GM23248 (cell line): Measurements from ENCODE around the gene SAMSN1. TPM values are rescaled to one million over a fixed set of nuclear protein-coding genes. Genes with fewer than 3 reads are reported as not detected.

Experiments used
- DNase-seq: peaks from one replicate; pipeline ENCODE4 v3.0.0-alpha.2; 2015
- H2AFZ ChIP-seq: fragments of 200-600 bp; sonication (generic); 2 replicates; pipeline ENCODE4 v1.6.1; 2016; ENCODE audit warnings: antibody characterized with exemption
- H3F3A ChIP-seq: fragments of 200-600 bp; sonication (generic); 2 replicates; pipeline ENCODE4 v1.6.1; 2016; ENCODE audit warnings: mild to moderate bottlenecking, antibody characterized with exemption, mixed run types; ENCODE audit not compliant: insufficient read depth
- H3K27ac ChIP-seq: fragments of 200-600 bp; sonication (generic); 2 replicates; pipeline ENCODE4 v1.5.1; 2016; ENCODE audit warnings: mild to moderate bottlenecking
- H3K27me3 ChIP-seq: fragments of 200-600 bp; sonication (generic); replicated peaks from 2 replicates; pipeline ENCODE4 v1.6.1; 2016; ENCODE audit warnings: mild to moderate bottlenecking; ENCODE audit not compliant: insufficient read depth
- H3K36me3 ChIP-seq: fragments of 200-600 bp; sonication (generic); 2 replicates; pipeline ENCODE4 v1.6.1; 2016; ENCODE audit warnings: low read depth, mild to moderate bottlenecking
- H3K4me1 ChIP-seq: fragments of 200-600 bp; sonication (generic); 2 replicates; pipeline ENCODE4 v1.6.1; 2016; ENCODE audit warnings: mild to moderate bottlenecking; ENCODE audit not compliant: insufficient read depth
- H3K4me2 ChIP-seq: fragments of 200-600 bp; sonication (generic); one replicate; pipeline ENCODE4 v1.6.1; 2016; ENCODE audit warnings: mild to moderate bottlenecking; ENCODE audit not compliant: unreplicated experiment
- H3K4me3 ChIP-seq: fragments of 200-600 bp; sonication (generic); 2 replicates; pipeline ENCODE4 v1.5.1; 2016; ENCODE audit warnings: mild to moderate bottlenecking
- H3K79me2 ChIP-seq: fragments of 200-600 bp; sonication (generic); 2 replicates; pipeline ENCODE4 v1.6.1; 2016; ENCODE audit warnings: mild to moderate bottlenecking; ENCODE audit not compliant: insufficient read depth
- H3K9ac ChIP-seq: fragments of 200-600 bp; sonication (generic); 2 replicates; pipeline ENCODE4 v1.6.1; 2016; ENCODE audit warnings: mild to moderate bottlenecking
- H3K9me2 ChIP-seq: fragments of 200-600 bp; sonication (generic); 2 replicates; pipeline ENCODE4 v1.6.1; 2016; ENCODE audit warnings: mixed run types, mild to moderate bottlenecking, moderate library complexity; ENCODE audit not compliant: insufficient read depth
- H3K9me3 ChIP-seq: fragments of 200-600 bp; sonication (generic); one replicate; pipeline ENCODE4 v1.6.1; 2017; ENCODE audit warnings: low read depth
- H4K20me1 ChIP-seq: fragments of 200-600 bp; sonication (generic); 2 replicates; pipeline ENCODE4 v1.6.0; 2016; ENCODE audit not compliant: insufficient read depth
- EZH2 ChIP-seq: fragments of 200-600 bp; sonication (generic); IDR thresholded peaks from 2 replicates; pipeline ENCODE4 v1.6.1; 2018; ENCODE audit warnings: antibody characterized with exemption, mild to moderate bottlenecking; ENCODE audit not compliant: insufficient read depth, poor library complexity, severe bottlenecking
- EZH2phosphoT487 ChIP-seq: fragments of 200-600 bp; sonication (generic); IDR thresholded peaks from 2 replicates; pipeline ENCODE4 v1.6.1; 2018; ENCODE audit warnings: antibody characterized with exemption, moderate library complexity, mild to moderate bottlenecking, low read depth; ENCODE audit not compliant: insufficient read depth
- WGBS, 2 experiments: methylation state at CpG; one replicate each; pipeline ENCODE4 v1.1.6; 2015 to 2017; ENCODE audit warnings: low lambda C conversion rate in 2 of 2, low coverage in 1 of 2; ENCODE audit errors: missing lambda C conversion rate in 2 of 2; 5-methylcytosine and 5-hydroxymethylcytosine counted together
- in situ Hi-C: fragments of 300-500 bp; cut with MboI; formaldehyde crosslinking; loops from 2 replicates; pipeline ENCODE4 v1.15.0; 2020
- polyA plus RNA-seq: library from polyadenylated mRNA; unstranded; fragments of >200 nt; fragmentation: Nextera tagmentation; extraction: Ambion mirVana; gene quantifications from 2 replicates; pipeline ENCODE4 v1.2.1, GENCODE V29; 2016
- total RNA-seq: library from RNA; depleted of rRNA; stranded (reverse); fragments of >200 nt; shearing (Covaris generic); gene quantifications from 2 replicates; pipeline ENCODE4 v1.2.3, GENCODE V29; 2014

SAMSN1 gene
- total and polyA plus RNA-seq, 2 experiments from 2014 or later, result not detected

- Histone ChIP-seq H3K36me3 (no peaks in the 10 kb centered on the region), H3K4me3 (no peak overlapping the region), H2AFZ (no peak overlapping the region), H3K4me1 (no peaks in the 10 kb centered on the region), H3K9me2 (no peaks in the 10 kb centered on the region), H3K27me3 (no peaks in the 10 kb centered on the region), H3K9ac (no peak overlapping the region), H3K27ac (no peak overlapping the region), H3K4me2 (no peak overlapping the region), H3F3A (no peaks in the 10 kb centered on the region), H3K79me2 (no peaks in the 10 kb centered on the region), H3K9me3 (no peaks in the 10 kb centered on the region), H4K20me1 (no peaks in the 10 kb centered on the region)
- no peak for TF ChIP-seq EZH2
- TF ChIP-seq EZH2phosphoT487, result no peak
- DNase-seq, result no peak
- WGBS, 2 experiments, result 28 to 32% methylated on average over 8 of the region's 8 CpGs
- in situ Hi-C loops, result no loop called here
Observed at GRCh38 chr21:14541841-14542490, 4.1 kb downstream of the SAMSN1 start.

DNA sequence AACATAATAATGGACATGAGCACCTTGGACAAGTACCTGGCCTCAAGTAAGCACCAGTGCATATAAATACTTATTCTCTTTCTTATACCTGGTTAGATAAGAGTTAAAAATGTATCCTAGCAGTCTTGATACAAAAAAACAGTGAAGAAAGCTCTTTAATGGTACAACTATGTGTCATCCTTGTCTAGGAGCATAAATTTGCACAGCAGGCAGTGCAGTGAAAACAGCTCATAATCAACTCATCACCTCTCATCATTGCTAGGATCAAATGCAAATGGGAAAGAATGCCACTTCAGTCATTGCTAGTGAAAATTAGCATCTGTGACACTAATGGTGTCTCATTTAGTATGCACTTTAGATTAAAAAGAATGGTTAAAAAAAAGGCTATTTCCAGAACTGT, 7.6 kb downstream of the SAMSN1 start:
- H3K36me3 ChIP-seq, result no peaks in the 10 kb centered on the region

GRCh38 chr21:14536929-14537328, 9.2 kb downstream of the SAMSN1 start:
- H3K9ac ChIP-seq, result no peak overlapping the region
- H3K4me3 ChIP-seq, result no peak overlapping the region
- H3K4me1 ChIP-seq, result peaks cover 9% of the 10 kb centered on the region; the same call in 1 of the 2 replicates
- 75 to 80% methylated on average over 5 of the region's 5 CpGs for WGBS, 2 experiments
- H3K36me3 ChIP-seq, result no peaks in the 10 kb centered on the region
- in situ Hi-C loops, result no loop called here
- TF ChIP-seq EZH2 (no peak), EZH2phosphoT487 (no peak)
- no peaks in the 10 kb centered on the region for H3K9me3 ChIP-seq
- no peak for DNase-seq
- H2AFZ ChIP-seq, result no peak overlapping the region
- H3K79me2 ChIP-seq, result no peaks in the 10 kb centered on the region
- no peaks in the 10 kb centered on the region for H3K9me2 ChIP-seq
- no peak overlapping the region for H3K4me2 ChIP-seq
- no peaks in the 10 kb centered on the region for H4K20me1 ChIP-seq
- no peaks in the 10 kb centered on the region; the same call in 1 of the 2 replicates for H3K27me3 ChIP-seq
- no peaks in the 10 kb centered on the region for H3F3A ChIP-seq
- no peak overlapping the region for H3K27ac ChIP-seq

More for the DNA sequence above, 7.6 kb downstream of the SAMSN1 start:
- H2AFZ ChIP-seq, result no peak overlapping the region
- no peaks in the 10 kb centered on the region for H3K79me2 ChIP-seq
- H3K27me3 ChIP-seq, result no peaks in the 10 kb centered on the region
- H3K27ac ChIP-seq, result no peak overlapping the region
- H4K20me1 ChIP-seq, result no peaks in the 10 kb centered on the region
- H3K4me3 ChIP-seq, result no peak overlapping the region
- H3K4me2 ChIP-seq, result no peak overlapping the region
- H3F3A ChIP-seq, result no peaks in the 10 kb centered on the region
- TF ChIP-seq EZH2phosphoT487 (no peak), EZH2 (no peak)
- in situ Hi-C loops, result no loop called here
- no peak overlapping the region for H3K9ac ChIP-seq
- H3K4me1 ChIP-seq, result peaks cover 8% of the 10 kb centered on the region; the same call in 1 of the 2 replicates
- no peaks in the 10 kb centered on the region for H3K9me3 ChIP-seq
- H3K9me2 ChIP-seq, result no peaks in the 10 kb centered on the region
- no peak for DNase-seq

DNA sequence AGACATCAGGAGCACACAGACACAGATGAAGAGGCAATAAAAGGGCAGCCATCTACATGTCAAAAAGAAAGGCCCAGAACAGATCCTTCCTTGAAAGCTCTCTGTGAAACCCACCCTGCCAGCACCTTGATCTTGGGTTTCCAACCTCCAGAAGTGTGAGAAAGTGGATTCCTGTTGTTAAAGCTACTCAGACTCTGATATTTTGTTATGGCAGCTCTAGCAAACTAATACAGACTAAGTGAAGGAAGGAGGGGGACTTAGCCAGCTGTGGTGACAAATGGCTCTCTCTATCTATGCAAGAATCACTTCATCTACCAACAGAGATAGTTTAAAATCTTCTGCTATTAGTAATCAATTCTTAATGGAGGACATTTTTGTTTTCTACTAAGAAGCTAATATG, 10.4 kb downstream of the SAMSN1 start:
- in situ Hi-C loops, result no loop called here
- Histone ChIP-seq H3F3A (no peaks in the 10 kb centered on the region), H3K4me2 (no peak overlapping the region), H3K27ac (no peak overlapping the region), H3K36me3 (no peaks in the 10 kb centered on the region), H3K9ac (no peak overlapping the region), H3K4me3 (no peak overlapping the region), H3K9me3 (no peaks in the 10 kb centered on the region), H3K4me1 (peaks cover 9% of the 10 kb centered on the region; the same call in 1 of the 2 replicates), H4K20me1 (no peaks in the 10 kb centered on the region), H2AFZ (no peak overlapping the region), H3K27me3 (no peaks in the 10 kb centered on the region; the same call in 1 of the 2 replicates), H3K79me2 (no peaks in the 10 kb centered on the region), H3K9me2 (no peaks in the 10 kb centered on the region)
- TF ChIP-seq EZH2, result no peak
- TF ChIP-seq EZH2phosphoT487, result no peak
- no peak for DNase-seq
